Breast epithelium (tissue), 3 donors: ENCODE data around the gene PCGF2.

ENCODE experiments used
- POLR2A ChIP-seq: fragments of 450-650 bp; IDR thresholded peaks from one replicate; pipeline ENCODE4 v1.6.1; 2016; ENCODE audit warnings: antibody characterized with exemption, mild to moderate bottlenecking, moderate library complexity
- POLR2AphosphoS5 ChIP-seq, 3 donors: sonication (generic); formaldehyde crosslinking; IDR thresholded peaks; one replicate each; pipeline ENCODE4 v1.6.1; 2017; ENCODE audit warnings: antibody characterized with exemption in 3 of 3
- TF ChIP-seq, protein P1 (sequence below), 3 donors: fragments of 450-650 bp; IDR thresholded peaks; one replicate each; pipeline ENCODE4 v1.5.1; 2016 to 2017; ENCODE audit warnings: antibody characterized with exemption in 3 of 3, mild to moderate bottlenecking in 3 of 3, moderate library complexity in 3 of 3

- TF ChIP-seq POLR2A (no peak), POLR2AphosphoS5 (IDR thresholded peaks at IDR 0.05) (no peak)
- TF ChIP-seq, protein P1, sequence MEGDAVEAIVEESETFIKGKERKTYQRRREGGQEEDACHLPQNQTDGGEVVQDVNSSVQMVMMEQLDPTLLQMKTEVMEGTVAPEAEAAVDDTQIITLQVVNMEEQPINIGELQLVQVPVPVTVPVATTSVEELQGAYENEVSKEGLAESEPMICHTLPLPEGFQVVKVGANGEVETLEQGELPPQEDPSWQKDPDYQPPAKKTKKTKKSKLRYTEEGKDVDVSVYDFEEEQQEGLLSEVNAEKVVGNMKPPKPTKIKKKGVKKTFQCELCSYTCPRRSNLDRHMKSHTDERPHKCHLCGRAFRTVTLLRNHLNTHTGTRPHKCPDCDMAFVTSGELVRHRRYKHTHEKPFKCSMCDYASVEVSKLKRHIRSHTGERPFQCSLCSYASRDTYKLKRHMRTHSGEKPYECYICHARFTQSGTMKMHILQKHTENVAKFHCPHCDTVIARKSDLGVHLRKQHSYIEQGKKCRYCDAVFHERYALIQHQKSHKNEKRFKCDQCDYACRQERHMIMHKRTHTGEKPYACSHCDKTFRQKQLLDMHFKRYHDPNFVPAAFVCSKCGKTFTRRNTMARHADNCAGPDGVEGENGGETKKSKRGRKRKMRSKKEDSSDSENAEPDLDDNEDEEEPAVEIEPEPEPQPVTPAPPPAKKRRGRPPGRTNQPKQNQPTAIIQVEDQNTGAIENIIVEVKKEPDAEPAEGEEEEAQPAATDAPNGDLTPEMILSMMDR (IDR thresholded peaks at IDR 0.05) = no peak
Observed at GRCh38 chr17:38731526-38732294, 16.4 kb downstream of the PCGF2 start.
